Thymus (tissue), 11 donors: ENCODE measurements around the gene CDON. TPM values are rescaled to one million over a fixed set of nuclear protein-coding genes. Genes with fewer than 3 reads are reported as not detected.
"Not testable (repeated sequence)": the region's sequence is repeated elsewhere in the genome, so short reads cannot be mapped to it uniquely, and the experiment has no call there.

Source experiments
- DNase-seq, 9 donors: peaks; one replicate each; pipeline ENCODE4 v3.0.0-alpha.2; 2013; ENCODE audit warnings: low spot score in 9 of 9, low read depth in 6 of 9, missing footprints in 1 of 9
- H3K27ac ChIP-seq, 2 donors: one replicate each; pipeline ENCODE4 v1.5.1; 2013; ENCODE audit warnings: control low read depth in 1 of 2, low read depth in 1 of 2, low read length in 1 of 2, mild to moderate bottlenecking in 1 of 2, moderate library complexity in 1 of 2
- H3K27me3 ChIP-seq, 2 donors: one replicate each; pipeline ENCODE4 v1.5.1; 2013; ENCODE audit warnings: low read length in 1 of 2; ENCODE audit not compliant: control insufficient read depth in 2 of 2, insufficient read depth in 1 of 2
- H3K36me3 ChIP-seq, 2 donors: one replicate each; pipeline ENCODE4 v1.5.1; 2013; ENCODE audit warnings: low read length in 1 of 2, mild to moderate bottlenecking in 1 of 2, moderate library complexity in 1 of 2; ENCODE audit not compliant: control insufficient read depth in 2 of 2, insufficient read depth in 2 of 2
- H3K4me1 ChIP-seq, 2 donors: one replicate each; pipeline ENCODE4 v1.5.1; 2013; ENCODE audit warnings: low read length in 2 of 2; ENCODE audit not compliant: control insufficient read depth in 2 of 2, insufficient read depth in 2 of 2
- H3K4me3 ChIP-seq, 2 donors: one replicate each; pipeline ENCODE4 v1.5.1; 2013; ENCODE audit warnings: low read length in 2 of 2, control low read depth in 1 of 2, mild to moderate bottlenecking in 1 of 2
- H3K9me3 ChIP-seq, 2 donors: one replicate each; pipeline ENCODE4 v1.5.1; 2013; ENCODE audit warnings: low read length in 1 of 2, mild to moderate bottlenecking in 1 of 2; ENCODE audit not compliant: control insufficient read depth in 2 of 2, insufficient read depth in 1 of 2
- WGBS: extraction: QIAGEN DNeasy Blood & Tissue Kit; methylation state at CpG from one replicate; pipeline ENCODE4 v1.1.7; 2013; 5-methylcytosine and 5-hydroxymethylcytosine counted together
- polyA plus RNA-seq: library from polyadenylated mRNA; stranded (reverse); fragments of 200-250 nt; gene quantifications from one replicate; pipeline ENCODE4 v1.2.3, GENCODE V29; 2013
- total RNA-seq: library from RNA; stranded (reverse); fragments of 120-200 nt; gene quantifications from one replicate; pipeline ENCODE4 v1.2.4, GENCODE V29; 2013
- donor health status: healthy.

The CDON gene
- total and polyA plus RNA-seq, 2 donors: 1.4 to 3.9 TPM

DNA sequence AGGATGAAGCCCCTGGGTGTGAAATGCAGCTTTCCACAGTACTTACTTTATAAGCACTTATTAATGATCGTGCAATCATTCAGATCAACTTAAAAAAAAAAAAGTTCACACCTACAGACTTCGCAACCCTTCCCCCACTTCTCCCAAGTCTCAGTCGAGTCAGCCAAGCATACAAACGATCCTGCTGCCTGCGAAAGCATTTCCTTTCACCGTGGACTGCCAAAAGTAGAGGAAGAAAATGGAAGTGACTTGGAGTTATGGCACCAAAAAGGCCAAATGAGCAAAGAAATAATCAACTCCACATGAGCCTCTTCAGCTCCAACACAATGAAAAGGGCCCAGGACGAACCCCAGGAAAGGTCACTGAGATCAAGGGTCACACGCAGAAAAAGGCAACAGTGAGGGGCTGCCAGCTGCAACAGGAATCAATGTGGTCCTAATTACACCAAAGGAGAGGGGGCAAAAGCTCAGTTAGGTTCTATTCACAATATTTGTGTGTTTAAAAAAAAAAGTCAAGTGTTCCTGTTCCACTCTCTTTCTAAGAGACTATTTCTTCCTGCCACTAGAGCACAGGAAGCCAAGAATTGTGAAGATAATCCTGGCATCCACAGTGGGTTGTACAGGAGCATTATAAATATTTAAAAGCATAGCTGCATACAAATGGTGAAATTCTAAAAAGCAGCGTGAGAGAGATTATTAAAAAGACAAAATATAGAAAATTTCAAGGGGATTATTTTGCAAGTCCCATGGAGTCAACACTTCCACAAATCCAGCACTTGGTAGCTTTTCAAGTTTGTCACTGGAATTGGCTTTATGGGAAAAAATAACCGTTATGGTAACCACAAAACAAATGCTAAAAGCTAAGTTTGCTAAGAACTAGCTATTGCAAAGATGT is 28.4 kb downstream of the CDON start:
- DNase-seq: no peak
- Histone ChIP-seq H3K36me3 (no peaks in the 10 kb centered on the region), H3K4me3 (no peak overlapping the region), H3K27me3 (peaks cover 0 to 3% of the 10 kb centered on the region in 2 donors), H3K4me1 (no peaks in the 10 kb centered on the region), H3K27ac (no peak overlapping the region), H3K9me3 (no peaks in the 10 kb centered on the region)
- 34% methylated on average over 10 of the region's 10 CpGs for WGBS

DNA sequence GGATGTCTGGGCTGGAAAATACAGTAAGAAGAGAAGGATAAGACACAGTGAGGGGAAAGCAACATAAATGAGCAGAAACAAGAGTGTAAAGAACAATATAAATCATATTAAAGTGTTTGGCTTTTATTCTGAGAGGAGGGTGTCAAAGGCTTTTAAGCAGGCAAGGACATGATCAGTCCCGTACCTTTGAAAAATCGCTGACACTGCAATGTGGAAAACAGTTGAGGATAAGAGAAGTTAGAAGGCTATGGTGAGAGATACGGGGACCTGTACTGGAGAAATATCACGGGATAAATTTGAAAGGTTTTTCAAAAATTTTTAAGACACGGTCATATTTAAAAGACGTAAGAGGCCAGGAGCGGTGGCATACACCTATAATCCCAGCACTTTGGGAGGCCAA is 30.3 kb downstream of the CDON start:
- peaks cover 0 to 3% of the 10 kb centered on the region in 2 donors for H3K27me3 ChIP-seq
- no peaks in the 10 kb centered on the region for H3K36me3 ChIP-seq
- H3K4me1 ChIP-seq: no peaks in the 10 kb centered on the region
- no peak for DNase-seq
- 96% methylated on average over 7 of the region's 7 CpGs for WGBS
- no peaks in the 10 kb centered on the region for H3K9me3 ChIP-seq
- H3K4me3 ChIP-seq: no peak overlapping the region
- H3K27ac ChIP-seq: no peak overlapping the region

DNA sequence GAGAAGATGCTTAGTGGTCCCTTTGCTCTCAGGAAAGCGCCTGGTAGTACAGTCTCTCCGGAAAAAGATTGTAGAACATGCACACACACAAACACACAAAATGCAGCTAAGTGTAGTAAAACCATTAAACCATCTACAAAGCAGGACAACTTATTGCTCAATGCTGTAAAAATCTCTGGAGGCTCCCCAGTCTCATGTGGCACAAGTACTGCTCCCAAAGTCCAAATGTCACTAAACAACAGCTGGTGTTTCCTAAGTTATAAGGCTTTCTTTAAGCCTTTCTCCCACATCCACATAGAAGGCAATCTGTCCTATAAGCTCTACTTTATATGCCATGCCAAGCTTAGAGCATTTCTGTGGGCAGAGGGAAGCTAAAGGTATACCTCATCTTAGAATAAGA is 32.9 kb downstream of the CDON start:
- no peaks in the 10 kb centered on the region for H3K4me1 ChIP-seq
- H3K27ac ChIP-seq: no peak overlapping the region
- H3K27me3 ChIP-seq: peaks cover 0 to 3% of the 10 kb centered on the region in 2 donors
- WGBS: over 99% methylated on average over 2 of the region's 2 CpGs
- no peaks in the 10 kb centered on the region for H3K9me3 ChIP-seq
- H3K4me3 ChIP-seq: no peak overlapping the region
- no peak for DNase-seq
- no peaks in the 10 kb centered on the region for H3K36me3 ChIP-seq

DNA sequence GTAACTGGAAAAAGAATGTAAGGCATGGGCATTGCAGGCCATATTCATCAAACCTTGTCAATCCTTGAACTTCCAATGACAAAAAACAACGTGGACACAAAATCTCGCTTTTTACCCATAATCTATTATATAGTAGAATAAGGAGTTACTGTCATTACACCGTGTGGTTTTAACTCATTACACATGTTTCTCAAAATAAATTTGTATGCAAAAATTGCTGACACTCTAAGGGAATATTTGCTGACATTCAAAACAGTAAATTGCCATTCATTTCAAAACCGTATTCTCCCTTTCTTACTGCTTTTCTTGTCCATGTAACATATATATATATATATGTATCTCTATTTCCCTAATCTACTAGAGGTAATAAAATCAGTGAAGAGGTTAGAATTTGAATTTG is 33.4 kb downstream of the CDON start:
- H3K27ac ChIP-seq: no peak overlapping the region
- H3K36me3 ChIP-seq: no peaks in the 10 kb centered on the region
- 93% methylated on average over 4 of the region's 4 CpGs for WGBS
- no peaks in the 10 kb centered on the region for H3K9me3 ChIP-seq
- no peak overlapping the region for H3K4me3 ChIP-seq
- no peak for DNase-seq
- H3K4me1 ChIP-seq: no peaks in the 10 kb centered on the region
- H3K27me3 ChIP-seq: peaks cover 0 to 3% of the 10 kb centered on the region in 2 donors

DNA sequence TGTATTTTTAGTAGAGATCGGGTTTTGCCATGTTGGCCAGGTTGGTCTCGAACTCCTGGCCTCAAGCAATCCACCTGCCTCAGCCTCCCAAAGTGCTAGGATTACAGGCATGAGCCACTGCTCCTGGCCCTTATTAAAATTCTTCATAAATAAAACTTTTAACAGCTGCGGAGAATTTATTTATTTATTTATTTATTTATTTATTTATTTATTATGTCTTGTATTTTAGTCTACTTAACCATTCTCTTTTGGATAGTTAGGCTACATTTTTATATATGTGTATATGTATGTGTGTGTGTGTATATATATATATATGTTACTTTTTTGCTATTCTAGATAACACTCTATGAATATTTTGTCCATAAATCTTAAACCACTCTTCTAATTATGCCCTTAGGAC is 34.1 kb downstream of the CDON start:
- not testable (repeated sequence) for H3K36me3 ChIP-seq, H3K27ac ChIP-seq, H3K9me3 ChIP-seq, DNase-seq, H3K27me3 ChIP-seq, H3K4me3 ChIP-seq, H3K4me1 ChIP-seq
- WGBS: 96% methylated on average over 3 of the region's 3 CpGs

DNA sequence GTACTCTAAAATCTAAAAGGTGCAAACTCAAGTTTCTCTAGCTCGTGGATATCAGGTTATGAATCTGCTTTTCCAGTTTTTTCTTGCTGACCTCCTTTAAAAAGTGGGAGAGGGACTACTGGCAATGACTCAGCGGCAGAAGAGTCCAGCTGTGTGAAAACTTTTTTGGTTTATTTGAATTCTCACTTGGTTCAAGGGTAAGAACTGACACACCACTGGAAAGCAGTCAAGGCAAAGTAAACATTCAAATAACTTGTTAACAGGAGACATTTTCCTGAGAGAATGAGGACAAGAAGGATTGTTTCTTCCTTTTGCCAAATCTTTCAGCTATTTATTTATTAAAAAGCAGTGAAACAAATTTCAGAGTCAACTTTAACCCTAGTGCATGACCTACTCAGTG is 36.1 kb downstream of the CDON start:
- peaks cover 0 to 3% of the 10 kb centered on the region in 2 donors for H3K27me3 ChIP-seq
- DNase-seq: no peak
- H3K27ac ChIP-seq: no peak overlapping the region
- no peaks in the 10 kb centered on the region for H3K9me3 ChIP-seq
- H3K36me3 ChIP-seq: no peaks in the 10 kb centered on the region
- whole genome bisulfite sequencing: 80% methylated on average over 2 of the region's 2 CpGs
- H3K4me1 ChIP-seq: no peaks in the 10 kb centered on the region
- H3K4me3 ChIP-seq: no peak overlapping the region

DNA sequence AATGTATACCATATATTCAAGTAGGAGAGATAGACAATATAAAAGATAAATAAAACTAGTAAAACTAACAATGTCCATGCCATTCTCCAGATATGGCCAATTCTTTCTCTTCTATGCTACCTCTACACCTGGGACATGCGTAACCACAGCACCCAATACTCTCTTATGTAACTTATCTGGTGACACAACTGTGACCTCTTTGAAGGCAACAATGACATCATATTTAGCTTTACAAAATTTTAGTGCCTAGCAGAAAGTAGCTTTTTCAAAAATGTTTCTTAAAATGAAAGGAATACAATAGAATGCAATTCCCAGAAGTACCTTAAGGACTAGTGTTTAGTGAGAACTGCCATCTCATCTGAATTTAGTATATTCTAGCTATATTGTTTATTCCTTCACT is 36.8 kb downstream of the CDON start:
- WGBS: 97% methylated on average over 1 of the region's 1 CpG

DNA sequence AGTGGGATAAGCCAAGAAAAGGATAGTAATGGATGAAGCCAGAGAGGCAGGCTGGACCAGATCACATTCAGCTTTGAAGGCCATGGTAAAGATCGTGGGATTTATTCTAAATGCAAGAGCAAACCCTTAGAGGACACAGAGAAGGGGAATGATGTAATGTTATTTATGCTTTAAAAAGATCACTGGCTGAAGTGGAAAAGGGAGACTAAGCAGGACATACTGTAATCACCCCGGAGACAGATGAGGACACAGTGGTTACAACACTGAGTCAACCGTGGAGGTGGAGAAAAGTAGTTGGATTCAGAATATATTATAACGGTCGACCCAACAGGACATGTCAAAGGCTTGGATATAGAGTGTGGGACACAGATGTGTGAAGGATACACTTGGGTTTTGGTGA is 38.5 kb downstream of the CDON start:
- Histone ChIP-seq H3K9me3 (no peaks in the 10 kb centered on the region), H3K27me3 (no peaks in the 10 kb centered on the region), H3K4me3 (no peak overlapping the region), H3K4me1 (no peaks in the 10 kb centered on the region), H3K27ac (no peak overlapping the region), H3K36me3 (no peaks in the 10 kb centered on the region)
- WGBS: 87% methylated on average over 5 of the region's 5 CpGs
- DNase-seq: no peak

More for the DNA sequence above, 36.8 kb downstream of the CDON start:
- Histone ChIP-seq H3K27me3 (peaks cover 0 to 3% of the 10 kb centered on the region in 2 donors), H3K27ac (no peak overlapping the region), H3K36me3 (no peaks in the 10 kb centered on the region), H3K4me3 (no peak overlapping the region), H3K9me3 (no peaks in the 10 kb centered on the region), H3K4me1 (no peaks in the 10 kb centered on the region)
- no peak for DNase-seq

DNA sequence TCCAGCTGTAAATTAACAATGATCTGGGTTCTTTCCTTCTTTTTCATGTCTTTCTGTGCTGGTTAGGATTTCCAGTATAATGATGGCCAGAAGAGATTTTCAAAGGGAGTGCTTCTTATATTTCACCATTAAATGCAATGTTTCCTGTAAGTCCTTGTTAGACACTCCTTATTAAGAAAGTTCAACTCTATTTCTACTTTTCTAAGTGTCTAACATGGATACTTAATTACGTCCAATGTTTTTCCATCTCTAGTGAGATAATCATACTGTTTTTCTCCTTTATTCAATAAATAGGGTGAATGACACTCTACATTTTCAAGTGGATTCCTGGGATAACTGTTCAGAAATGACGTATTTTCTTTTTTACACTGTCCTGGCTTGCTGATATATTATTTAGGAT is 49.8 kb downstream of the CDON start:
- no peak for DNase-seq
- Histone ChIP-seq H3K36me3 (no peaks in the 10 kb centered on the region), H3K27me3 (no peaks in the 10 kb centered on the region), H3K4me1 (no peaks in the 10 kb centered on the region), H3K4me3 (no peak overlapping the region), H3K9me3 (no peaks in the 10 kb centered on the region), H3K27ac (no peak overlapping the region)
- 98% methylated on average over 2 of the region's 2 CpGs for WGBS
